ENCODE measurements around the gene ELP2. TPM values are rescaled to one million over a fixed set of nuclear protein-coding genes. Genes with fewer than 3 reads are reported as not detected.

ELP2 gene
- total RNA-seq, 4 donors from 2014 or later = 23.2 to 59.5 (median 49.6) TPM

DNA sequence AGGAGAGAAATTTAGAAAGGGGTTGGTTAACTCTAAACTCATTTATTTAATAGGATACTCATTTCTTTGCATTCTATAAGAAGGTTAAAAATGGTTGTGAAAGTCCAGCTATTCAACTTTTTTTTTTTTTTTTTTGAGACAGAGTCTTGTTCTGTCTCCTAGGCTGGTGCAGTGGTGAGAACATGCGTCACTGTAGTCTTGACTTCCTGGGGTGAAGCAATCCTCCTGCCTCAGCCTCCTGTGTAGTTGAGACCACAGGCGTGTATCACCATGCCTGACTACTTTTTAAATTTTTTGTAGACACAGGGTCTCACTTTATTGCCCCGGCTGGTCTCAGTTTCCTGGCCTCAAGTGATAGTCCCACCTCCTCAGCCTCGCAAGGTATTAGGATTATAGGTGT lies 11.9 kb downstream of the ELP2 start:
- no peak for DNase-seq
- in situ Hi-C loops (cut with MboI; ENCODE audit: low pct_ligation_motif_present in 1 of 4, low pct_unique_long_range_greater_than_20kb in 1 of 4, low sequenced_read_pairs in 3 of 4) = no loop called here
- TF ChIP-seq POLR2A (IDR thresholded peaks at IDR 0.05) (no peak), POLR2AphosphoS5 (IDR thresholded peaks at IDR 0.05) (no peak), EP300 (IDR thresholded peaks at IDR 0.05; ENCODE audit: low read depth) (no peak)
- TF ChIP-seq, protein P1, sequence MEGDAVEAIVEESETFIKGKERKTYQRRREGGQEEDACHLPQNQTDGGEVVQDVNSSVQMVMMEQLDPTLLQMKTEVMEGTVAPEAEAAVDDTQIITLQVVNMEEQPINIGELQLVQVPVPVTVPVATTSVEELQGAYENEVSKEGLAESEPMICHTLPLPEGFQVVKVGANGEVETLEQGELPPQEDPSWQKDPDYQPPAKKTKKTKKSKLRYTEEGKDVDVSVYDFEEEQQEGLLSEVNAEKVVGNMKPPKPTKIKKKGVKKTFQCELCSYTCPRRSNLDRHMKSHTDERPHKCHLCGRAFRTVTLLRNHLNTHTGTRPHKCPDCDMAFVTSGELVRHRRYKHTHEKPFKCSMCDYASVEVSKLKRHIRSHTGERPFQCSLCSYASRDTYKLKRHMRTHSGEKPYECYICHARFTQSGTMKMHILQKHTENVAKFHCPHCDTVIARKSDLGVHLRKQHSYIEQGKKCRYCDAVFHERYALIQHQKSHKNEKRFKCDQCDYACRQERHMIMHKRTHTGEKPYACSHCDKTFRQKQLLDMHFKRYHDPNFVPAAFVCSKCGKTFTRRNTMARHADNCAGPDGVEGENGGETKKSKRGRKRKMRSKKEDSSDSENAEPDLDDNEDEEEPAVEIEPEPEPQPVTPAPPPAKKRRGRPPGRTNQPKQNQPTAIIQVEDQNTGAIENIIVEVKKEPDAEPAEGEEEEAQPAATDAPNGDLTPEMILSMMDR (IDR thresholded peaks at IDR 0.05) = no peak
- 91 to 100% methylated on average over 2 to 4 of the region's 4 CpGs for WGBS, 2 donors (ENCODE audit: low coverage in 1 of 2)
- intact Hi-C loops (cut with DNase I; ENCODE audit: low total_unique reads) = no loop called here
- H3K4me1 ChIP-seq = no peaks in the 10 kb centered on the region
- H3K27me3 ChIP-seq = no peaks in the 10 kb centered on the region
- peaks cover 0 to 92% (median 38%) of the 10 kb centered on the region in 4 donors for H3K36me3 ChIP-seq
- no peaks in the 10 kb centered on the region for H3K9me3 ChIP-seq
- H3K27ac ChIP-seq = no peak overlapping the region
- H3K4me3 ChIP-seq = no peak overlapping the region

DNA sequence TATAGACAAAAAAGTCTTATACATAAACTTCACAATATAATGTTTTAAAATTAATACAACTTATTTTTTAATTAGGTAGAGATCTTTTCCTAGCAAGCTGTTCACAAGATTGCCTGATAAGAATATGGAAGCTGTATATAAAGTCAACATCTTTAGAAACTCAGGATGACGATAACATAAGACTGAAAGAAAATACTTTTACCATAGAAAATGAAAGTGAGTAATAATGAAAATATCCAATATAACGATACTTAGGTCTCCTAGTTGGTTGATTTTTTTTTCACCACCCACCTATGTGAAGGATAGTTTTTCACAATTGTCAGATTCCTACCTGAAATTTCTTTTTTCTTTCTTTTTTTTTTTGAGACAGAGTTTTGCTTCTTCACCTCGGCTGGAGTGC lies 13.1 kb downstream of the ELP2 start:
- WGBS, 2 donors (ENCODE audit: low coverage in 1 of 2) = 81 to 96% methylated on average over 3 of the region's 3 CpGs
- H3K4me1 ChIP-seq = no peaks in the 10 kb centered on the region
- H3K4me3 ChIP-seq = no peak overlapping the region
- intact Hi-C loops (cut with DNase I; ENCODE audit: low total_unique reads) (no loop called here), in situ Hi-C loops (cut with MboI; ENCODE audit: low pct_ligation_motif_present in 1 of 4, low pct_unique_long_range_greater_than_20kb in 1 of 4, low sequenced_read_pairs in 3 of 4) (no loop called here)
- no peaks in the 10 kb centered on the region for H3K27me3 ChIP-seq
- no peaks in the 10 kb centered on the region for H3K9me3 ChIP-seq
- no peak overlapping the region for H3K27ac ChIP-seq
- peaks cover 0 to 86% (median 37%) of the 10 kb centered on the region in 4 donors for H3K36me3 ChIP-seq
- DNase-seq = no peak
- TF ChIP-seq EP300 (IDR thresholded peaks at IDR 0.05; ENCODE audit: low read depth) = no peak
- TF ChIP-seq, protein P1 (IDR thresholded peaks at IDR 0.05) = no peak
- TF ChIP-seq POLR2AphosphoS5 (IDR thresholded peaks at IDR 0.05) = no peak

DNA sequence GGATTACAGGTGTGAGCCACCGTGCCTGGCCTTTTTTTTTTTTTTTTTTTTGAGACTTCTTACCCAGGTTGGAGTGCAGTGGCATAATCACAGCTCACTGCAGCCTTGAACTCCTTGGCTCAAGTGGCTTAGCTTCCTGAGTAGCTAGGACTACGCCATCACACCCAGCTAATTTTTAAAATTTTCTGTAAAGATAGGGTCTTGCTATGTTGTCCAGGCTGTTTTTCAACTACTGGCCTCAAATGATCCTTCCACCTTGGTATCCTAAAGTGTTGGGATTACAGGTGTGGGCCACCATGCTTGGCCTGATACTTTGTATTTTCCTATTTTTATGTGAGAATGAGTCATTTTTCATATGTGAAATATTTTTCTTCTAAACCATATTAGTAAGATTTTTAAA lies 13.7 kb downstream of the ELP2 start:
- no peak overlapping the region for H3K27ac ChIP-seq
- 94% methylated on average over 2 of the region's 2 CpGs; no CpG with 5 or more reads in 1 of the 2 donors for WGBS, 2 donors (ENCODE audit: low coverage in 1 of 2)
- intact Hi-C loops (cut with DNase I; ENCODE audit: low total_unique reads) (no loop called here), in situ Hi-C loops (cut with MboI; ENCODE audit: low pct_ligation_motif_present in 1 of 4, low pct_unique_long_range_greater_than_20kb in 1 of 4, low sequenced_read_pairs in 3 of 4) (no loop called here)
- H3K36me3 ChIP-seq = peaks cover 0 to 84% (median 34%) of the 10 kb centered on the region in 4 donors
- H3K9me3 ChIP-seq = no peaks in the 10 kb centered on the region
- no peak overlapping the region for H3K4me3 ChIP-seq
- DNase-seq = no peak
- no peaks in the 10 kb centered on the region for H3K4me1 ChIP-seq
- no peaks in the 10 kb centered on the region for H3K27me3 ChIP-seq
- TF ChIP-seq POLR2AphosphoS5 (IDR thresholded peaks at IDR 0.05) (no peak), POLR2A (IDR thresholded peaks at IDR 0.05) (no peak)

DNA sequence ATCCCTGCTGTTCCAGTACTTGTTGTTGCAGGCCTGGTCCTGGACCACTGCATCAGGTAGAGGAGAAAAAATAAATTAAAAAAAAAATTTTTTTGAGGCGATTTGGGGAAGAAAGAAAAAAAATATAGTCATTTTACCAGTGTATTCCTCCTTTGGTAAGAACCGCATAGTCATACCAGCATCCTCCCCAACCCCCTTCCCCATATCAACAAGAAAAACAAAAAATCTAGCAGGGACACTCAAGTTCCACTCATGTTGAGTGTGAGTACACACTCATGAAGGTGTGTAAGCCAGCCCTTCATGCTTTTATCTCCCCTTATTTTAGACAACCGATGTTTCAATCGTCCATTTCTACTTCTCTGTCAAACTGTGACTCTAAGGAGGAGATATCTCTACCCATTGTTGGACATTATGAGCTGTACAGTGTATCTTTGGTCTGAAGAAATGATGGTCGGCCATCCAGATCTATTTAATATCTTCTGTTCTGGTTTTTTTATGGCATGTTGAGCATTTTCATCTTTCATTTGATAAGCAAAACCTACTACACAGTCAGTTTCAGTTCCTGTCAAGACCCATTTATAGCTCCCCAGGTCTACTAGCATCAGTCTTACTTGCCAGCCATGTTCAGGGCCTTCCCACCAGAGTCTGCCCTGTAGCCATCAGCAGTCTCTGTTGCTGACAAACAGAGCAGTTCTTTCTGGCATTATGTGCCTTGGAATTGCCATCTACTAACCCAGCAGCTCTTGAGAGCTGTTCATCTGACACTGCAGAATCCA lies 20.0 kb downstream of the ELP2 start:
- Histone ChIP-seq H3K27me3 (no peaks in the 10 kb centered on the region), H3K4me3 (no peak overlapping the region), H3K9me3 (no peaks in the 10 kb centered on the region), H3K4me1 (no peaks in the 10 kb centered on the region), H3K27ac (no peak overlapping the region), H3K36me3 (peaks cover 0 to 41% (median 15%) of the 10 kb centered on the region in 4 donors)
- 87 to 92% methylated on average over 5 of the region's 5 CpGs for WGBS, 2 donors (ENCODE audit: low coverage in 1 of 2)
- DNase-seq = no peak
- intact Hi-C loops (cut with DNase I; ENCODE audit: low total_unique reads) = no loop called here
- TF ChIP-seq EP300 (IDR thresholded peaks at IDR 0.05; ENCODE audit: low read depth) (no peak), POLR2AphosphoS5 (IDR thresholded peaks at IDR 0.05) (no peak)
- TF ChIP-seq, protein P1 (IDR thresholded peaks at IDR 0.05) = no peak
- in situ Hi-C loops (cut with MboI; ENCODE audit: low pct_ligation_motif_present in 1 of 4, low pct_unique_long_range_greater_than_20kb in 1 of 4, low sequenced_read_pairs in 3 of 4) = no loop called here
